Lung (tissue), 12 donors: Measurements from ENCODE around the gene CYB5A. TPM values are rescaled to one million over a fixed set of nuclear protein-coding genes. Genes with fewer than 3 reads are reported as not detected.

Experiments
- ATAC-seq: fragments of 200-7000 bp; cut with Tn5 transposase; one replicate; pipeline ENCODE4 v1.9.1; 2020; ENCODE audit warnings: moderate number of reproducible peaks; ENCODE audit not compliant: insufficient read depth, low FRiP score
- DNase-seq, 3 donors: peaks; one replicate each; pipeline ENCODE4 v3.0.0-alpha.2; 2013 to 2017
- H3K27ac ChIP-seq, 2 donors: one replicate each; pipeline ENCODE4 v1.5.1; 2013; ENCODE audit warnings: mild to moderate bottlenecking in 2 of 2, moderate library complexity in 2 of 2, control low read depth in 1 of 2, inconsistent platforms in 1 of 2, low read depth in 1 of 2, low read length in 1 of 2
- H3K27me3 ChIP-seq, 3 donors: one replicate each; pipeline ENCODE4 v1.5.1; 2013; ENCODE audit warnings: low read length in 2 of 3; ENCODE audit not compliant: control insufficient read depth in 3 of 3, insufficient read depth in 3 of 3
- H3K36me3 ChIP-seq, 4 donors: one replicate each; pipeline ENCODE4 v1.5.1; 2013; ENCODE audit warnings: low read length in 4 of 4, mild to moderate bottlenecking in 1 of 4, moderate library complexity in 1 of 4; ENCODE audit not compliant: control insufficient read depth in 4 of 4, insufficient read depth in 4 of 4
- H3K4me1 ChIP-seq, 5 donors: one replicate each; pipeline ENCODE4 v1.5.1; 2013; ENCODE audit warnings: low read length in 5 of 5, mild to moderate bottlenecking in 2 of 5, moderate library complexity in 1 of 5; ENCODE audit not compliant: control insufficient read depth in 5 of 5, insufficient read depth in 5 of 5
- H3K4me3 ChIP-seq: one replicate; pipeline ENCODE4 v1.5.1; 2013; ENCODE audit warnings: mild to moderate bottlenecking, control low read depth, moderate library complexity
- H3K9ac ChIP-seq, 2 donors: one replicate each; pipeline ENCODE4 v1.5.1; 2013; ENCODE audit warnings: low read length in 2 of 2, control low read depth in 1 of 2; ENCODE audit not compliant: insufficient read depth in 1 of 2
- H3K9me3 ChIP-seq, 4 donors: one replicate each; pipeline ENCODE4 v1.5.1; 2013; ENCODE audit warnings: low read length in 3 of 4, mild to moderate bottlenecking in 1 of 4, moderate library complexity in 1 of 4; ENCODE audit not compliant: control insufficient read depth in 4 of 4, insufficient read depth in 3 of 4
- WGBS, 2 donors: extraction: QIAGEN DNeasy Blood & Tissue Kit; methylation state at CpG; one replicate each; pipeline ENCODE4 v1.1.7; 2013; 5-methylcytosine and 5-hydroxymethylcytosine counted together
- polyA plus RNA-seq, 2 donors: library from polyadenylated mRNA; stranded (reverse); fragments of 200-250 nt; gene quantifications; one replicate each; pipeline ENCODE4 v1.2.1, GENCODE V29; 2013
- total RNA-seq, 2 donors: library from RNA; depleted of rRNA in 1 of 2; stranded (reverse); fragments of >200 nt in 1 of 2; gene quantifications; one replicate each; pipeline ENCODE4 v1.2.1, GENCODE V29; 2014 to 2021
- TF ChIP-seq, protein P1 (sequence below): IDR thresholded peaks from 2 replicates; pipeline ENCODE4 v1.5.1; 2012; ENCODE audit warnings: mild to moderate bottlenecking; ENCODE audit errors: control extremely low read depth, extremely low read depth
- donor health status: control.
- donor health status: control.
- donor health status: Bipolar disorder and iron deficiency.
- donor health status: healthy.
- donor health status: DM: yes; HTN: yes; CAD: no.

Gene CYB5A
- total and polyA plus RNA-seq, 4 donors = 408 to 853 (median 522) TPM

DNA sequence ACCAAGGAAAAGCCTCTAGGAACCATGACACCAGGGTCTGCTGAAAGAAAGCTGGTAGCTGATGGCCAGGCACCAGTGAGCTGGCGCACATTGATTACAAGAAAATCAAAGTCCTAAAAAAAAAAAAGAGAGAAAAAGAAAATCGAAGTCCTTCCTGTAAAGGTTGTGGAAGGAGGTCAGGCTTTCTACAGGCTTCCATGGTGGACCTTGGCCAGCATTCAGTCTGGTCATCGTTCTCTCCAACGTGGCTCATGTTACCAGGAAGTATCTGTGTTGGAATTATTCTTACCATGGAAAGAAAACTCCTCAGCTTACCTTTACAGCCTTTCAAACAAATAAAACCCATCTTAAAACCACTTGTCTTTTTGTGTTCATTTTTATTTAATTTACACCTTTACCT is 65.6 kb downstream of the CYB5A start:
- Histone ChIP-seq H3K27ac (no peak overlapping the region), H3K4me1 (peaks cover 0 to 14% (median 5%) of the 10 kb centered on the region in 5 donors), H3K27me3 (no peaks in the 10 kb centered on the region), H3K4me3 (no peak overlapping the region), H3K9me3 (no peaks in the 10 kb centered on the region), H3K36me3 (no peaks in the 10 kb centered on the region), H3K9ac (no peak overlapping the region)
- DNase-seq (no peak), ATAC-seq (no peak)
- TF ChIP-seq, protein P1, sequence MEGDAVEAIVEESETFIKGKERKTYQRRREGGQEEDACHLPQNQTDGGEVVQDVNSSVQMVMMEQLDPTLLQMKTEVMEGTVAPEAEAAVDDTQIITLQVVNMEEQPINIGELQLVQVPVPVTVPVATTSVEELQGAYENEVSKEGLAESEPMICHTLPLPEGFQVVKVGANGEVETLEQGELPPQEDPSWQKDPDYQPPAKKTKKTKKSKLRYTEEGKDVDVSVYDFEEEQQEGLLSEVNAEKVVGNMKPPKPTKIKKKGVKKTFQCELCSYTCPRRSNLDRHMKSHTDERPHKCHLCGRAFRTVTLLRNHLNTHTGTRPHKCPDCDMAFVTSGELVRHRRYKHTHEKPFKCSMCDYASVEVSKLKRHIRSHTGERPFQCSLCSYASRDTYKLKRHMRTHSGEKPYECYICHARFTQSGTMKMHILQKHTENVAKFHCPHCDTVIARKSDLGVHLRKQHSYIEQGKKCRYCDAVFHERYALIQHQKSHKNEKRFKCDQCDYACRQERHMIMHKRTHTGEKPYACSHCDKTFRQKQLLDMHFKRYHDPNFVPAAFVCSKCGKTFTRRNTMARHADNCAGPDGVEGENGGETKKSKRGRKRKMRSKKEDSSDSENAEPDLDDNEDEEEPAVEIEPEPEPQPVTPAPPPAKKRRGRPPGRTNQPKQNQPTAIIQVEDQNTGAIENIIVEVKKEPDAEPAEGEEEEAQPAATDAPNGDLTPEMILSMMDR = no peak
- 74 to 79% methylated on average over 4 of the region's 4 CpGs for WGBS, 2 donors

DNA sequence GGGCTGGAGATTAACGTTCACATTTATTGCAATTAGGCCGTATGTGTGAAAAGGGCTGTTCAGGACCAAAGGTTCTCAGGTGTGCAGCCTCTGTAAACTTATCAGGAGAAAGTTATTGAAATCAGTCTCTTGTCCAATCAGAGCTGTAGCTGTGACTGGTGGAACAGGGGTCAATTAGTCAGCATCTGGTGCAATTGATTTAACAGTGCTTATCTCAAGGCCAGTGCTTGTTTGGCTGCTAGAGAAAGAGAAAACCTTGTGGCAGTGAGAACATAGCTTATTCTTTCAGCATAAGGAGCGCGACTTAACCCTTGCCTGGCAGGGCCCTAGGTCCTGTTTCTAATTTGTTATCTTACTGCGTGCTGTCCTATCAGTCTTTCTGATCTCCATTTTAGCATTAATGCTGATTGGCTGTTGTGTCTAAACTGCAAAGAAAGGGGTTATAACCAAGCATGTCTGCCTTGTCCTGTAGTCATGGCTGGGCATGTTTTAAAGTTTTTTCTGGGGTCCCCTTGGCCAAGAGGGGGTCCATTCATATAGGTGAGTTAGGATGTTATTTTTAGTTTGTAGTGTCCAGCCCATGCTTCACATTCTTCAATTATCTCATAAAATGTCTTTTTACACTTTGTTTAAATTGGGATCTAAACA is 66.4 kb downstream of the CYB5A start:
- 63 to 76% methylated on average over 5 of the region's 5 CpGs for WGBS, 2 donors
- Histone ChIP-seq H3K9me3 (no peaks in the 10 kb centered on the region), H3K9ac (no peak overlapping the region), H3K27ac (no peak overlapping the region), H3K4me1 (peaks cover 0 to 14% (median 5%) of the 10 kb centered on the region in 5 donors), H3K27me3 (no peaks in the 10 kb centered on the region), H3K4me3 (no peak overlapping the region), H3K36me3 (no peaks in the 10 kb centered on the region)
- no peak for ATAC-seq
- TF ChIP-seq, protein P1 = no peak
- DNase-seq = peak in 2 of 3 donors; percentile 33 to 39

DNA sequence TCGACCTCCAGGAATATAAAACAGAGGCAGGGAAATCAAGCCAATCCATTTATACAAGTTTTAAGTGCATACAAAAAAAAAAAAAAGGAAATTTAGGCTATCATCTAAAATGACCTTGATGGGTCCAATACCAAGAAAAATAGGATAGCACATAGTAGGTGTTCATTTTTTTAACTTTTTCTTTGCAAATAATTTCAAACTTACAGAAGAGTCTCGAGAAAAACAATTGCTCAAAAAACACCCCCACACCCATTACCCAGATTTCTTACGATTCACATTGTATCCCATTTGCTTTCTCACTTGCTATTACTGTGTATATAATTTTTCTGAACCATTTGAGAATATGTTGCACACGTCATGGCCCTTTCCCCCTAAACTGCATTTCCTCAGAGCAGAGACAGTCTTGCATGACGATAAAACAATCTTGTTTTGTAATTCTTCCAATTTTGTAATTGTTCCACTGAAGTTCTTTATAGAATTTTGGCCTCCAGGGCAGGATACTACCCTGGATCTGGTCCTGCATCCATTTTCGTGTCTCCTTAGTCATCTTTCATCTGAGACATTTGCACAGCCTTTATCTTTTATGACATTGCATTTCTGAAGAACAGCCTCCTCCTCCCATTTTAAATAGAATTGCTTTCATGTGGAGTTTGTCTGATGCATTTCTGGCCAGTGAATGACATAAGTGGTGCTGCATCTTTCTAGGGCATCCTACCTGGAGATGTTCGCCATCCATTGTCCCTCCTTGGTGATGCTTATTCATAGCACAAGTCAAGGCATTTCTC is 68.9 kb downstream of the CYB5A start:
- no peak overlapping the region for H3K27ac ChIP-seq
- no peak overlapping the region for H3K4me3 ChIP-seq
- DNase-seq (no peak), ATAC-seq (no peak)
- TF ChIP-seq, protein P1 = no peak
- H3K4me1 ChIP-seq = peaks cover 0 to 14% (median 5%) of the 10 kb centered on the region in 5 donors
- H3K9me3 ChIP-seq = no peaks in the 10 kb centered on the region
- no peaks in the 10 kb centered on the region for H3K27me3 ChIP-seq
- WGBS, 2 donors = 85 to 88% methylated on average over 7 of the region's 7 CpGs
- no peaks in the 10 kb centered on the region for H3K36me3 ChIP-seq
- no peak overlapping the region for H3K9ac ChIP-seq
